SJCRH30 (cell line): ENCODE results near the gene SLC2A8. TPM values are rescaled to one million over a fixed set of nuclear protein-coding genes. Genes with fewer than 3 reads are reported as not detected.

Source experiments
- DNase-seq, 2 experiments: peaks; one replicate each; pipeline ENCODE4 v3.0.0-alpha.2; 2015 to 2020
- H3K27ac ChIP-seq: fragments of 250-450 bp; sonication (Bioruptor Pico); 2 replicates; pipeline ENCODE4 v1.5.1; 2020; ENCODE audit warnings: mild to moderate bottlenecking, moderate library complexity
- H3K27me3 ChIP-seq: fragments of 250-450 bp; sonication (Bioruptor Pico); 2 replicates; pipeline ENCODE4 v1.5.1; 2020; ENCODE audit warnings: mild to moderate bottlenecking, moderate library complexity
- H3K36me3 ChIP-seq: fragments of 250-450 bp; sonication (Bioruptor Pico); 2 replicates; pipeline ENCODE4 v1.5.1; 2020; ENCODE audit warnings: mild to moderate bottlenecking, moderate library complexity
- H3K4me1 ChIP-seq: fragments of 250-450 bp; sonication (Bioruptor Pico); 2 replicates; pipeline ENCODE4 v1.5.1; 2020; ENCODE audit warnings: mild to moderate bottlenecking, moderate library complexity
- H3K4me3 ChIP-seq: fragments of 250-450 bp; sonication (Bioruptor Pico); 2 replicates; pipeline ENCODE4 v1.5.1; 2020; ENCODE audit warnings: mild to moderate bottlenecking, moderate library complexity
- H3K9me3 ChIP-seq: fragments of 250-450 bp; sonication (Bioruptor Pico); replicated peaks from 2 replicates; pipeline ENCODE4 v1.5.1; 2020; ENCODE audit warnings: mild to moderate bottlenecking, moderate library complexity
- total RNA-seq: library from RNA; depleted of rRNA; stranded (reverse); fragments of >200 nt; shearing (Covaris generic); gene quantifications from 2 replicates; pipeline ENCODE4 v1.2.3, GENCODE V29; 2014; rRNA removed

The SLC2A8 gene
- 13.1 and 16.7 TPM in 2 replicates for total RNA-seq

- Histone ChIP-seq H3K9me3 (no peaks in the 10 kb centered on the region), H3K4me1 (peaks cover 13% of the 10 kb centered on the region), H3K4me3 (peak within 1 kb of the TSS; percentile 81), H3K27me3 (no peaks in the 10 kb centered on the region), H3K27ac (peak within 1 kb of the TSS; percentile 27; the same call in 1 of the 2 replicates), H3K36me3 (no peaks in the 10 kb centered on the region)
- peak; percentile 100 for DNase-seq
Measured at GRCh38 chr9:127396808-127397645, at the start of gene SLC2A8. Gene SLC2A8 (plus strand): TSS chr9:127397169. CDS start chr9:127397231, 62 bp downstream.

- H3K36me3 ChIP-seq, result no peaks in the 10 kb centered on the region
- H3K4me3 ChIP-seq, result no peak overlapping the region
- H3K27ac ChIP-seq, result no peak overlapping the region
- no peaks in the 10 kb centered on the region for H3K9me3 ChIP-seq
- H3K4me1 ChIP-seq, result peaks cover 21% of the 10 kb centered on the region
- no peak for DNase-seq
- no peaks in the 10 kb centered on the region for H3K27me3 ChIP-seq
Measured at GRCh38 chr9:127347831-127348776, 48.9 kb upstream of the SLC2A8 start.

DNA sequence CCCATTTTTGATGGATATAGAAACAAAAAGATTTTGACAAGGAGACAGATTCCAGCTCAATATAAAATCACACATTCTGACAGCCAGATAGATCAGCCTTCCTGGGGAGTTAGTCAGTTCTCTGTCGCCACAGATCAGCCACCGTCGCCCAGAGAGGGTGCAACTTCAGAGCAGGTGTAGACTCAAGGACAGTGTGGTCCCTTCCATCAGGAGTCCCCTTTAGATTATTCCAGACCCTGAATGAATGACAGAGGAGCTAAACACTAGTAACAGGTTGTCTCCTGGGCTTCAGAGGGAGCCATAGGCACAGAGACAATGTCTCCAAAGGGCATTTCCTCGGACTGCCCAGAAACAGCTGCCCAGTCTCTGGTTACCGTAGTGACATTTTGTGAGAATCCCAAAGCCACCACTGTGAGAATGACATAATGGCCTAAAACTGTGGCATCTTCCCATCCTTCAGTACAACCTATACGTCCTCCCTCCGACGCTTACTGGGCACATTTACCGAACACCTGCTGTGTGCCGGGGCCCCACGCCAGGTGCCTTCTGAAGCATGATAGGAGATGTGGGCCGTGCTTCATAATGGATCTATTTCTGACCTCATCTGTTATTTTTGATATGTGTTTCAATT, 47.4 kb upstream of the SLC2A8 start:
- no peaks in the 10 kb centered on the region for H3K27me3 ChIP-seq
- H3K27ac ChIP-seq, result no peak overlapping the region
- H3K4me3 ChIP-seq, result no peak overlapping the region
- no peaks in the 10 kb centered on the region for H3K9me3 ChIP-seq
- no peaks in the 10 kb centered on the region for H3K36me3 ChIP-seq
- H3K4me1 ChIP-seq, result peaks cover 36% of the 10 kb centered on the region
- peak; percentile 48 to 72 for DNase-seq

DNA sequence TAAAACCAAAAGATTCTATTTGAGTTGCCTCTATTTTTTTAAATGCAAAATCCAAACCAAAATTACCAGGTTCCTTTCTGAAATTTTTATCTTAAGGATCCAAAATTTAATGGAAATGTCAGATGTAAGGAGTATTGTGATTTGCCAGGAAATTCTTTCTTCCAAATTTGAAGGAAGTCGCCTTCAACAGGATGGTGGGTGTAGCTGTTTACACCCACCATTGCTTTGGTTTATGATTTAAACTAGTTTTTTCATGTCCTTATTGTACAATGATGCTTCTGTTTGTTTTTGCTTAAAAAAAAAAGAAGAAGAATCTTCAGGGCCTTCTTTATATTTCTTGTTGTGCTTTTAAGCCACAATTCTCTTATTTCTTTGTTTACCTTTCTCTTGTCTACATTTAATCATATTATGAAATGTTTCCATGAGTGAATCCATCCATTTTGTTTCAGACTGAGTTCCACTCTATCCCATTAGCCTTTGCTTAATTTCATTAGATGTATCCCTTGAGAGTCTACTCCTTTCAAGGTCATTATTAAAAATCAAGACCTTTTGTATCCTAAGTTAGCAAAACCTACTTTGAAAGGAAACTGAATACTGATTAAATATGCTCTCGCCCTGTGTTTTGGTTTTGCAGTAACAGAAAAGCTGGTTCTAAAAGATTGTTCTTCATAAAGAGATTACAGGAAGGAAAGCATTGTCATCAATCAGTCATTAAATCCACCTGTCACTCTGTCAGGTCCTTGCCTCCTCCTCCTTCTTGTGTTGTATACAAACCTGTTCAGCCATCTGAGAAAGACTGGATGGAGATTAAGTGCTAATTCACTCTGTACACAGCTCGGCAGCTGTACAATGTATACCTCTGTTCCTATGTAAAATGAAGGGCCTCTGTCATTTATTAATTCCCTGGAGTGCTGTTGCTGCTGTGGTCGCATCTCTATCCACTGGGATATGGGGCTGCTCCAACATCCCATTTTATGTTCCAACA, 45.5 kb upstream of the SLC2A8 start:
- no peak overlapping the region; the same call in 1 of the 2 replicates for H3K27ac ChIP-seq
- H3K9me3 ChIP-seq, result no peaks in the 10 kb centered on the region
- DNase-seq, result peak; percentile 31 to 68
- H3K4me3 ChIP-seq, result no peak overlapping the region
- peaks cover 37% of the 10 kb centered on the region for H3K4me1 ChIP-seq
- H3K27me3 ChIP-seq, result no peaks in the 10 kb centered on the region
- no peaks in the 10 kb centered on the region for H3K36me3 ChIP-seq

- DNase-seq, result peak; percentile 74 to 88
- peak overlapping the region; percentile 21 for H3K27ac ChIP-seq
- H3K9me3 ChIP-seq, result no peaks in the 10 kb centered on the region
- H3K4me3 ChIP-seq, result no peak overlapping the region
- no peaks in the 10 kb centered on the region for H3K36me3 ChIP-seq
- H3K4me1 ChIP-seq, result peaks cover 37% of the 10 kb centered on the region
- H3K27me3 ChIP-seq, result no peaks in the 10 kb centered on the region
Measured at GRCh38 chr9:127353882-127354281, 43.1 kb upstream of the SLC2A8 start.

GRCh38 chr9:127356906-127357305, 40.1 kb upstream of the SLC2A8 start:
- no peaks in the 10 kb centered on the region for H3K27me3 ChIP-seq
- H3K27ac ChIP-seq, result no peak overlapping the region
- no peak overlapping the region for H3K4me3 ChIP-seq
- H3K9me3 ChIP-seq, result no peaks in the 10 kb centered on the region
- no peaks in the 10 kb centered on the region for H3K36me3 ChIP-seq
- no peak for DNase-seq
- peaks cover 35% of the 10 kb centered on the region for H3K4me1 ChIP-seq

GRCh38 chr9:127358023-127358535, 38.9 kb upstream of the SLC2A8 start:
- Histone ChIP-seq H3K36me3 (no peaks in the 10 kb centered on the region), H3K4me1 (peaks cover 33% of the 10 kb centered on the region), H3K4me3 (no peak overlapping the region), H3K27me3 (no peaks in the 10 kb centered on the region), H3K27ac (no peak overlapping the region), H3K9me3 (no peaks in the 10 kb centered on the region)
- no peak for DNase-seq

- no peak overlapping the region for H3K27ac ChIP-seq
Measured at GRCh38 chr9:127358770-127359169, 38.2 kb upstream of the SLC2A8 start.

DNA sequence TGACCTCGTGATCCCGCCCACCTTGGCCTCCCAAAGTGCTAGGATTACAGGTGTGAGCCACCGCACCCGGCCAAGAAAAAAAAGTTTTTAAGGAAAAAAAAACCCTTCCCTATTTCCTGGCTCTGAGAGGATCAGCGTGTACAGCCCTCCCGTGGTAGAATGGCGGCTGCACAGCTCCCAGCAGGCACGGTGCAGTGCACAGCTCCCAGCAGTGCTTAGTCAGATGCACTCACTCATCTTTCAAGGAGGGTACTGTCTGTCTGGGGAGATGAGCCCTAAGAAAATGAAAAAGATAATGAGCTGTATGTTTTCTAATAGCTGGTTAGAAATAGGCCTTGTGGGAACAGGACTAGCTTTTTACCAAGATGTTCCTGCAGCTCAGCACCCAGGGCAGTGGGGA, 36.7 kb upstream of the SLC2A8 start:
- DNase-seq, result no peak
- no peaks in the 10 kb centered on the region for H3K9me3 ChIP-seq
- H3K27me3 ChIP-seq, result no peaks in the 10 kb centered on the region
- H3K27ac ChIP-seq, result no peak overlapping the region
- peaks cover 17% of the 10 kb centered on the region for H3K4me1 ChIP-seq
- no peaks in the 10 kb centered on the region for H3K36me3 ChIP-seq
- no peak overlapping the region for H3K4me3 ChIP-seq

More at GRCh38 chr9:127358770-127359169, 38.2 kb upstream of the SLC2A8 start:
- Histone ChIP-seq H3K27me3 (no peaks in the 10 kb centered on the region), H3K4me1 (peaks cover 26% of the 10 kb centered on the region), H3K9me3 (no peaks in the 10 kb centered on the region), H3K4me3 (no peak overlapping the region), H3K36me3 (no peaks in the 10 kb centered on the region)
- DNase-seq, result no peak

DNA sequence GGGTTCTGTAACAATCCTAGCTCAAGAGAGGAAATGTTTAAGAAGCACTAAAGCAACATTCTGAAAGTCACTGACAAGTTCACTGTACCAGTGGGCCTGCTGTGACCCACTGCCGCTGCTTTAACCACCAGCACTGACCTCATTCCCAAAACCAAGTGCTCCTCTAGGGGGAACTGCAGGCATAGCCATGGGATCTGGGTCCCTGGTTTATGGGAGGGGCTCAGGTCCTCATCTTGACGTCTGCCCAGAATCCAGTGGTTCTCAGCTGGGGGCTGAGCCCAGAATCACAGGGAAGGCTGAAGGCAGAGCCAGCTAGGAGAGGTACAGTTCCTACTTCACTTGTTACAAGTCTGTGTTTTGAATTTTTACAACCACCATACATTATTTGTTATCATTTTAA, 36.1 kb upstream of the SLC2A8 start:
- Histone ChIP-seq H3K4me3 (no peak overlapping the region), H3K9me3 (no peaks in the 10 kb centered on the region), H3K27ac (no peak overlapping the region), H3K27me3 (no peaks in the 10 kb centered on the region), H3K36me3 (no peaks in the 10 kb centered on the region), H3K4me1 (peaks cover 17% of the 10 kb centered on the region)
- DNase-seq, result peak; percentile 62 to 80

DNA sequence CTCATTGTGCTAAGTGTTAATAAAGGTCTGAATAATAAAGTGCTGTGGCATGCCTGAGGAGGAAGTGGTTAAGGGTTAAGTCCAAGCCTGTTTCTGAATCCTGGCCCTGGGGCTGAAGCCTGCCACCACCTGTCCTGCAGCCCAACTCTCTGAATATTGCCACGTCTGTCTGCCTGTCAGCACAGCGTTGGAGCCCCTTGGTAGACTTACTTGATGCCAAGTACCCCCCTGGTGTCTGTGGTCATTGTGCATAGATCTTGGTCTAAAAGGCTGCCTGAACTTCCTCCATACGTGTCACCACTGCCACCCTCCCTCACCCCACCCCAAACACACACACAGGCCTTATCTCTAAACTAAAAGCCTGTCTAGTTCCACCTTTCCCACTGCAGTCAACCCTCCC, 35.4 kb upstream of the SLC2A8 start:
- Histone ChIP-seq H3K9me3 (no peaks in the 10 kb centered on the region), H3K36me3 (no peaks in the 10 kb centered on the region), H3K27me3 (no peaks in the 10 kb centered on the region), H3K27ac (peak overlapping the region; percentile 30), H3K4me1 (peaks cover 17% of the 10 kb centered on the region), H3K4me3 (no peak overlapping the region)
- DNase-seq, result peak; percentile 61 to 79

DNA sequence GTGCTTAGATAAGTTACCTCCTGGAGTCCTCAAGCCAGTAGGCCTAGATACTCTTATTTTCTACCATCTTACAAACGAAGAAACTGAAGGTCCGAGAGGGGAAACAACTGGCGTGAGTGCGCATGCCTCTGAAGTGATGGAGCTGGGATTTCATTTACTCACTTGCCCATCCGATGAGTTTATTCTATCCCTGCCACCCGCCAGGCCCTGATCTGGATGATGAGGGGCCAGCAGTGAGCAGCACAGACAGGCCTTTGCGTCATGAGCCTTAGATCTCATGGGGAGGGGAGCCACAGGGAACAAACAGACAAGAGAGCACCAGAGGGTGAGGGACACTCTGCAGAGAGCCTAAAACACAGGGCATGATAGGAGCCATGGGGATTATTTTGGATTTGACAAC, 34.1 kb upstream of the SLC2A8 start:
- no peaks in the 10 kb centered on the region for H3K36me3 ChIP-seq
- no peaks in the 10 kb centered on the region for H3K27me3 ChIP-seq
- no peaks in the 10 kb centered on the region for H3K9me3 ChIP-seq
- H3K4me3 ChIP-seq, result no peak overlapping the region
- H3K4me1 ChIP-seq, result peaks cover 17% of the 10 kb centered on the region
- no peak overlapping the region for H3K27ac ChIP-seq
- DNase-seq, result no peak

DNA sequence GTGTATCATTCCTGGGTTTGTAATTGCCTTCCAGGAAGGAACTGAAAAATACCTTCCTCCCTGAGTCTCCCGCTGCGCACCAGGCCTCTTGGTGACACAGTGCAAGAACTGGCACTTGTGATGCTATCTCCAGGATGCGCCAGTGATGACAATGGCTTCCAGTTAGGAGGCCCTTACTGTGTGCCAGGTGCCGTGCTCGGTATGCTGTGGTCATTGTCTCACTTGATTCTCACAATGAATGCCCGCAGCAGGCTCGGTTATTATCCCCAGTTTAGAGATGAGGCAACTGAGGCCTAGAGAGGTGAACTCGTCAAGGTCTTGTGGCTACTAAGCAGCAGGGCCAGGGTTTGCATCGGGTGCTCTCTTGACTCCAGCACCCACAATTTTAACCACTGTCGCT, 31.5 kb upstream of the SLC2A8 start:
- H3K27ac ChIP-seq, result no peak overlapping the region
- H3K9me3 ChIP-seq, result no peaks in the 10 kb centered on the region
- DNase-seq, result no peak
- no peak overlapping the region for H3K4me3 ChIP-seq
- peaks cover 17% of the 10 kb centered on the region for H3K4me1 ChIP-seq
- no peaks in the 10 kb centered on the region for H3K36me3 ChIP-seq
- H3K27me3 ChIP-seq, result peaks cover 4% of the 10 kb centered on the region; the same call in 1 of the 2 replicates
